ENCODE results near the gene TTC7B.

TTC7B gene

GRCh38 chr14:90599748-90600507 lies 216.3 kb downstream of the TTC7B start:
- DNase-seq (ENCODE audit: low spot score), result no peak

- no peak for DNase-seq (ENCODE audit: low spot score)
Observed at GRCh38 chr14:90599339-90599738, 216.9 kb downstream of the TTC7B start.

GRCh38 chr14:90597961-90598360 lies 218.3 kb downstream of the TTC7B start:
- DNase-seq (ENCODE audit: low spot score), result no peak

GRCh38 chr14:90596733-90597132 lies 219.5 kb downstream of the TTC7B start:
- no peak for DNase-seq (ENCODE audit: low spot score)

GRCh38 chr14:90593254-90594040 lies 222.8 kb downstream of the TTC7B start:
- DNase-seq (ENCODE audit: low spot score), result no peak

- no peak for DNase-seq (ENCODE audit: low spot score)
Observed at GRCh38 chr14:90592655-90593054, 223.6 kb downstream of the TTC7B start.

- no peak for DNase-seq (ENCODE audit: low spot score)
Observed at GRCh38 chr14:90587918-90588317, 228.3 kb downstream of the TTC7B start.

- DNase-seq (ENCODE audit: low spot score), result no peak
Observed at GRCh38 chr14:90587252-90587910, 228.8 kb downstream of the TTC7B start.

- DNase-seq (ENCODE audit: low spot score), result no peak
Observed at GRCh38 chr14:90585106-90585505, 231.1 kb downstream of the TTC7B start.

- no peak for DNase-seq (ENCODE audit: low spot score)
Observed at GRCh38 chr14:90583916-90584605, 232.2 kb downstream of the TTC7B start.

GRCh38 chr14:90583427-90583826 lies 232.8 kb downstream of the TTC7B start:
- no peak for DNase-seq (ENCODE audit: low spot score)

- DNase-seq (ENCODE audit: low spot score), result no peak
Observed at GRCh38 chr14:90582166-90582565, 234.1 kb downstream of the TTC7B start.

- DNase-seq (ENCODE audit: low spot score), result no peak
Observed at GRCh38 chr14:90581745-90582144, 234.5 kb downstream of the TTC7B start.

- no peak for DNase-seq (ENCODE audit: low spot score)
Observed at GRCh38 chr14:90580377-90581335, 235.6 kb downstream of the TTC7B start.

GRCh38 chr14:90579816-90580215 lies 236.4 kb downstream of the TTC7B start:
- no peak for DNase-seq (ENCODE audit: low spot score)

GRCh38 chr14:90579088-90579487 lies 237.1 kb downstream of the TTC7B start:
- no peak for DNase-seq (ENCODE audit: low spot score)

- DNase-seq (ENCODE audit: low spot score), result no peak
Observed at GRCh38 chr14:90578283-90578985, 237.8 kb downstream of the TTC7B start.

GRCh38 chr14:90577661-90578282 lies 238.5 kb downstream of the TTC7B start:
- no peak for DNase-seq (ENCODE audit: low spot score)

- no peak for DNase-seq (ENCODE audit: low spot score)
Observed at GRCh38 chr14:90576981-90577660, 239.1 kb downstream of the TTC7B start.

Data from AG20443 (cell line).